KG1 (cell line): Measurements from ENCODE around the gene ICAM3.

Source experiments
- DNase-seq: peaks from one replicate; lab custom pipeline; 2025; lab: John Stamatoyannopoulos, UW

The ICAM3 gene

DNA sequence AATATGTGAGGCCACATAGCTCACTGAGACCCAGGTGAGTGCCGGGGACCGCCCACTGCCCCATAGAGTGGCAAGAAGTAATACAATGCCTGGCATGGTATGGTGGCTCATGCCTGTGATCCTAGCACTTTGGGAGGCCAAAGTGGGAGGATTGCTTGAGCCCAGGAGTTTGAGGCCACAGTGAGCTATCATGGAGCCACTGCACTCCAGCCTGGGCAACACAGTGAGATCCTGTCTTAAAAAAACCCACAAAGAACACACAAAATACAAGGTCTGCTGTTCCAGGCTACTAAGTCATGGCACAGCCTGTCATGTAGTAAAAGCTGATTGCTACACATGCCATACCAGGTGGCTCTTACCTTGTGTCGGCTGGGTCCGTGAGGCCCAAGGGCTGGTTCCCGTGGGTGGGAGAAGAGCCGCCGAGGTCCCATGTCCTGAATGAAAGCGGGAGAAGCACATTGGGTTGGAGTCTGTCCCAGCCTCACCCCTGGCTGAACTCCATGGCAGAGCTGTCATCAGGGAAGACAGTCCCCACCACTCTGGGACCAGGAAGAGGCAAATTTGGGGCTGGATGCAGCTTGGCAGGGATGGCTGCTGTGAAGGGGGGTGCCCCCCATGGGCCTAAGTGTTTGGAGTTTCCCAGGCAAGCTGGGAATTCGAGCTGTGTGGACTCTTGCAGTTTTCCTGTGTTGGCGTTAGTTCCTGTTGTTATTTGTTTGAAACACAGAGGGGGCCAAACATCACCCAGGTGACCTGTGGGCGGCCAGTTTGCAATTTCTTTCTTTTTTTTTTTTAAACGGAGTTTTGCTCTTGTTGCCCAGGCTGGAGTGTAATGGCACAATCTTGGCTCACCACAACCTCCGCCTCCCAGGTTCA lies 20.4 kb downstream of the ICAM3 start:
- DNase-seq: no peak

DNA sequence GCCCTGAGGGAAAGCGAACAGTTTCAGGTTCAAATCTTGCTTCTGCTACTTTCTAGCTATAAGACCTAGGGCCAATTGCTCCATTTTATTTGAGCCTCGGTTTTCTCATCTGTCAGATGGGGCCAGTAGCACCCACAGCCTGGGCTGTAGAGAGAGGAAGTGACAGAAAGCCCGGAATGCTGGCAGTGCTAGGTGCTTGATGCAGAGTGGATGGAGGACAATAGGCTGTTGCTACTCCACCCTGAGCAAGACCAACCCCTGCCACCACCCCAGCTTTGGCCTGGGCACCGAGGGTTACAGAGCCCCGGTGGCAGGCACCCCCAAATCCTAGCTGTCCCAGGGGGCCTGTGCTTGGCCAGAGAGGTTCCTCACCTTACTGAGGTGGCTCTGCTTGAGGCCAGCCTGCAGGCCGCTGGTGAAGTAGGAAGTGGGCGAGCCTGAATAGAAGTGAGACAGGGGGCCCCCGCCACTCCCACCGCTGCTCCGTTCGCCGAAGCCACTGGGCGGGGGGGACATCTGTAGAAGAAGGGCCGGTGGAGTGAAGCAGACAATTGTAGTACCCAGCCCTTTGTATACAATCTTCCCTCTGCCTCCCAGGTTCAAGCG lies 21.5 kb downstream of the ICAM3 start:
- no peak for DNase-seq

DNA sequence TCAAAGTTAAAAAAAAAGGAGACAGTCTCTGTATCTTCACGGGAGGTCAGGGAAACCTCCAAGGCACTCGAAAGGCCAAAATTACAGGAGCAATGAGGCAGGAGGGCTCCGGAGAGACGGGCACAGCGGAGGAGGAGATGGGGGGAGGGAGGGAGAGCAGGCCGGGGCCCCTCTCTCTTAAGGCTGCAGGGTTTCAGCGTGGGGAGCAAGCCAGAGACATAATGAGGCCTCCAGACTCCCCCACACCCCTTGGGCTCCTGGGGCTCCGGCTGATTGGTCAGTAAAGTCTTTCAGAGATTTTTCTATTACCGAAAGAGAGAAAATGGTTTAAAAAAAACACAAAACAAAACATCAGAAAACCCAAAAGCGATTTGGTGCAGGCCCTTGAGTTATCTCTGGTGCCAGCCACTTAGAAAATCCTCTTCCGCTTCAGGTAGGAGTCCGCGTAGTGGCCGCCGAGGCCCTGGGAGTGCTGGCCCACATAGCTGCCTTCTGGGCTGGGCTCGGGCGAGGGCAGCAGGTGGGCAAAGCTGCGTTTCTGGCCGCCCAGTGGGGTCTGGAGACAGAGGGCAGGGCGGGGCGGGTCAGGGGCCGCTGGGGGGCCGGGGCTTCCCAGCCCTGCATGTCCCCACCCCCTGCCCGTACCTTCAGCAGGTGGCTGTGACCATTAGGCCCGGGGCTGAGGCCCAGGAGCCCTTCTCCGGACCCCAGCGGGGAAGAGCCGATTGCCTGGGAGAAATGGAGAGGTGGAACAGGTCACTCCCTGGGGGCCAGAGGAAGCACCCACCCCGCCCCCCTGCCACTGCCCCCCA lies 22.2 kb downstream of the ICAM3 start:
- DNase-seq: no peak

DNA sequence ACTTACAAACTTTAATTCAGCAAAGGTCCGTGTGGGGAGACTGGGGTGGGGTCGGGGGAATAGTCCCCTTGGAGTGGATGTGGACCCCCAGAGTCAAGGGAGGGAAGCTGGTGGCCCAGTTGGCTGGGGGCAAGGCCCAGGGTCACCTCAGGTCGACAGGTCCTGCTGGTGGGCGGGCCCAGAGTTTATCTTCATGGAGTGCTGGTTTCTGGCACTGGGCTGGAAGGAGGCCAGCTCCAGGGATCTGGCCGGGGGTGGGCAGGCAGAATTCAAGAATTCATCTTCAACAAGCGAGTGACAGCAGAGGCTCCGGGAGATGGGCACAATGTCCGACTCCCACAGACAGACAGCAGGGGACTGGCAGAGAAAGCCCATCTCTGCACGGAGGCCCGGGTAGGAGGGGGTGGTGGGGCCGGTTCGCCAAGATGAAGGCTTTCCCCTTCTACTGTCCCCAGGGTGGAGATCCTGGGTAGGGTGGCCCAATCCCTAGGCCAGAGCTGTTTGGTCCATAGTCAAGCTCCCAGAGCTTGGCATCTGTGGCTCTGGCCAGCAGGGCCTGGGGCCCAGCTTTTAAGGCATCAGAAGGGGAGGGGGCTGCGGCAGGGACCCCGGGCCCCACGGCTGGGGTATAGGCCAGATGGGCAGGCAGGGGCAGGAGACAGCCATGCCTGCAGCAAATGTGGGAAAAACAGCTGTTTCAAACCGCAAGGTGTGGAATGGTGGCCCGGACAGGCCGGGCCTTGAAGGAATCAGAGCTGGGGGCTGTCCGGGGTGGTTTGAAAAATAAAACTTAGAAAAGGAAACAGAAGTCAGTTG lies 23.0 kb downstream of the ICAM3 start:
- no peak for DNase-seq

DNA sequence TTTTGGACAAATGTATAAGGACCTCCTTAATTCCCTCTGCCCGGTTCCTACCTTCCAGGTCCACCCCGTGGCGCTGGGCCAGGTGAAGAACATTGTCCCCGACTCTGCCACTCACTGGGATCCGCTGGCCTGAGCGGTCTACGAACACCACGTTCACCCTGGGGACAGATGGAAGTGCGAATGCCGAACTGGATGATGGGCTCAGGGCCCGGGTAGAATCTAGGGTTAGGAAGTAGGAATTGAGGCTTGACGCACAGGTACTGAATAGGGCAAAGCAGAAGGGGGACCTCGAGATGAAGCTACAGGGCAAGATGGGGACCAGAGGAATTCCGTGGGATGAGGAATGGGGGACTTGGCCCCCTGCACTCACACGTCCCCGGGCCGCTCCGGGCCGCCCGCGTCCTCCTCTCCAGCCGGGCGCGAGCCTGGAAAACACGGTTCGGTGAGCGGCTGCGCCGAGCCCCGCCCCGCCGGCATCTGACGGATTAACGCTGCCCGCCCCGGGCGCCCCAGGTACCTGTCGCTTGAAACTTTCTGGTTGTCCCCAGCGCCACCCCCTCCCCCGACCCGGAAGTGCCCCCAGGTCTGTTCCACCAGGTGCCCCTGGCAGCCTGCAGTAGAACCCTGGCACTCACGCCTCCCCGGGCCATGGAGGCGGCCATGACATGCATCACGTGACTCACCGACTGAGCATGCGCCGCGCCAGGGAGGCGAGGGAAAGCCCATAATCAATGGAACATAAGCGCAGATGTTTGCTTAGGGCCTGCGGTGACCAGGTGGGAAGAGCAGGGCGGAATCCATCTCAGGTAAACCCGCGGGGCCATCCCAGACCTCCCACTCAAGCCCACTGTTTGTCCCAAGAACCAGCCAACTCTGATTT lies 23.8 kb downstream of the ICAM3 start, which contains the start of gene FDX2:
Gene FDX2 (minus strand): TSS at position 681 of the 880 bp plus-strand sequence. CDS start 19 bp downstream, at position 662.
- DNase-seq: peak; percentile 58

DNA sequence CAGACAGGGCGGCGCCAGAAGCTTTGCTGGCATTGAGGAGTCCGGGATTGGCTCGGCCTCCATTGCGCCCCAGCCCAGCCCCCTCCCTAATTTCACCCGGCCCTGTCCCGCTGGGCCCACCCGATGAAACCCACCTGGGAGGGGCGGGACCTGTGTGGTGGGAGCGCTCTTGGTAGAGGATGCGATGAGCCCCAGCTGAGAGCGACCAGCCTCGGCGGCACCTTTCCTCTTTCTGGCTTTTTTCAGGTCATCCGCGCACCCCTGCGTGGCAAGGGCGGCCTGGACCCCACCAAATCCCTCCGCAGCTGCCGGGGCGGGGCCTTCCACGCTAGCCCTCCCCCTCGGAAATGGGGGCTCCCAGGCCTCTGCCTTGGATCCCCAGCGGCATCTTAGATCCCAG lies 30.0 kb downstream of the ICAM3 start, which contains the start of gene ZGLP1:
Gene ZGLP1 (minus strand): TSS at position 393 of the 400 bp plus-strand sequence.
- DNase-seq: no peak

DNA sequence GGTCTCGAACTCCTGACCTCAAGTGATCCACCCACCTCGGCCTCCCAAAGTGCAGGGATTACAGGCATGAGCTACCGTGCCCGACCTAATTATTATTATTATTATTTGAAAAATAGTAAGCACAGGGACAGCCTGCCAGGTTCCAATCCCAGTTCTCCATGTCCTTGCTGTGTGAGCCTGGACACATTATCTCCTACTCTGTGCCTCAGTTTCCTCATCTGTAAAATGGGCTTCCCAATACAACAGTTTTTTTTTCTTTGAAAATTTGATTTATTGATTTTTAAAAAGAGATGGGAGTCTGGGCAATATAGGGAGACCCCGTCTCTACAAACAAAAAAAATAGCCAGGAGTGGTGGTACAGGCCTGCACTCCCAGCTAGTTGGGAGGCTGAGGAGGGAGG lies 33.1 kb downstream of the ICAM3 start:
- DNase-seq: no peak

DNA sequence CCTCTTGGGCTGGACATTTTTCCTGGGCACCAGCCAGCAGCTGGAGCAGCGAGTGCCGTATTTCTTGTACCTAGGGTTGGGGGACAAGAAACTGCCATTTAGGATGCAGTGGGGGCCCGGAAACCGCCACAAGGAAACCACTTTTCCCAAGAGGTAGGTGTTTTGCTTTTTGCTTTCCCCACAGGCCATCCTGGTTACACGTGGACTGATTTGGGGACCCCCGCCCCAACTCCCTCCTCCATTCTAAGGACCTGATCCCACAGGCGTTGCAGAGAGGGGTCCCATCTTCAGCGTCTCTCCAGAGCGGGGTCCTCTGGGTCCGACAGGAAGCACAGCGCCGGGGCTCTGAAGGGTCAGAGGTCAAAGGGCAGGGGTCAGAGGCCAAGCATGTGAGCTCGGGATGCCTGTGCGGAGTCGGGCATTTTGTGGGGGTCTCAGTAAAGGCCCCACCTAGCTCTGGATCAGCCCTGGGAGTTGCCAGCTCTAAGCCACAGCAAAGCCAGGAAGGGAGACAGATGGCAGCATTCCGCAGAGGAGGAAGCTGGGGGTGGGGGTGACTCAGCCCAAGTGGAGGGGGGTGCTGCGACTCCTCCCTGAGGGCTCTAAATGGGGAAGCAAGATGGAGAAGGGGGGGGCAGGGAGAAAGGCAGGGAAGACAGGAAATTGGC lies 34.2 kb downstream of the ICAM3 start:
- DNase-seq: no peak

DNA sequence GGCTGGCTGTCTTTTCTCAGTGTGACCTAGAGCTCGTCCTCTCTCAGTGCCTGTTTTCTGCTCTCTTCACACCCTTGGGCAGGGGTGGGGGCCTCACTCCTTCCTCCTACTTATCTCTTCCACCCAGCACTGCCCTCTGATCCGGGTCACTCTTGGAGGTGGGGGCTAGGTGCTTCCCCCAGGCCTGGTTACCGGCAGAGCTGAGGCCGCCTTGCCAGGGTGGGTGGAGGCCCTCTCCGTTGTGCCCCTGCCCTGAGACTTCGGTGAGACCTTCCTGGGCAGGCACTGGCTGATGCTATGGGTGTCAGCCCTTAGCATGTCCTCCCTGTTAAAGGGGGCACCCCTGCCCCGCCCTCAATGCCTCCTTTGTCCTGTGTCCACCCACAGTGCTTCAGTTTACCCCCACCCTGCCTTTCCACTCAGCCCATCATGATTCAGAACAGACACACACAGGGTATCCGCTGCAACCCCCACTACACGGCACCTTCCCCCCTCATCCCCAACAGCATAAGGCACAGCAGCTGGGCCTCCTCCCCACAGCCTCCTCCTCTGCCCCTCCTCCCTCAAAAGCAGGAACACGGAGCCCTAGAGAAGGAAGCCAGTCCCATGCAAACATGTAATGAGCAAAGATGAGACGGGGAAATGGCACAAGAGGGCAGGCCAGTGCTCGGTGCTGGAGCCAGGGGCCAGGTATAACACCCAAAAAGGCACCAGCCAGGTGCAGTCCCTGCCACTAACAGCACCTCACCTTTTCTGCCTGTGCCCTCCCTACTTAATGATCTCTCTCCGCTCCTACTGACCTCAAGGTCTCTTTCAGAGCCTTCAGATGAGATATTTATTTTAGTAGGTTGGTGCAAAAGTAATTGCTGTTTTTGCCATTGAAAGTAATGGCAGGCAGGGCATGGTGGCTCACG lies 39.6 kb downstream of the ICAM3 start:
- no peak for DNase-seq

DNA sequence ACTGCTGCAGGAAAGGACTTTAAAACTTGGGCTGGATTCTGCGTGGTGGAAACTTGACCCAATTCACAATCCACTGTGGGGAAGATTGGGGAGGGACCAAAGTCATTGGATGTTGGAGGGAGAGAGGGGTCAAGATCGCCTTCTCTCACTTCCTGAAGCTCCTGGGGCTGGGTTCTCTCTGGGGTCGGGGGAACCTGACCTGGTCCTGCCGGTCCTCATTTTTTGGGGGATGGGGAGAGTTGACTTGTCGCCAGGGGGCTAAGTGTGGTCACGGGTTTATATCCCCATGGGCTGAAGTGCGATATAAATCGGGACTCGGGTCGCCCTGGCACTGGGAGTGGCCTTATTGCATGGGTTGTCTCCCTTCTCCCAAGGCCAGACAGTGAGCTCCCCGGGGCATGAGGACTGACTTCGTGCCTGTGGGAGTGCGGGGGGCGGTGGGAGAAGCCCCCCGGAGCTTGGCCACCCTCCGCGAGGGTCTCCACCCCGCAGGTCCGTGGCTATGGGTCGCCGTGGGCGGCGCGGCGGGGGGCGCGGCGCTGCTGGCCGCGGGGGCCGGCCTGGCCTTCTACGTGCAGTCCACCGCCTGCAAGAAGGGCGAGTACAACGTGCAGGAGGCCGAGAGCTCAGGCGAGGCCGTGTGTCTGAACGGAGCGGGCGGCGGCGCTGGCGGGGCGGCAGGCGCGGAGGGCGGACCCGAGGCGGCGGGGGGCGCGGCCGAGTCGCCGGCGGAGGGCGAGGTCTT lies 43.4 kb downstream of the ICAM3 start:
- no peak for DNase-seq

DNA sequence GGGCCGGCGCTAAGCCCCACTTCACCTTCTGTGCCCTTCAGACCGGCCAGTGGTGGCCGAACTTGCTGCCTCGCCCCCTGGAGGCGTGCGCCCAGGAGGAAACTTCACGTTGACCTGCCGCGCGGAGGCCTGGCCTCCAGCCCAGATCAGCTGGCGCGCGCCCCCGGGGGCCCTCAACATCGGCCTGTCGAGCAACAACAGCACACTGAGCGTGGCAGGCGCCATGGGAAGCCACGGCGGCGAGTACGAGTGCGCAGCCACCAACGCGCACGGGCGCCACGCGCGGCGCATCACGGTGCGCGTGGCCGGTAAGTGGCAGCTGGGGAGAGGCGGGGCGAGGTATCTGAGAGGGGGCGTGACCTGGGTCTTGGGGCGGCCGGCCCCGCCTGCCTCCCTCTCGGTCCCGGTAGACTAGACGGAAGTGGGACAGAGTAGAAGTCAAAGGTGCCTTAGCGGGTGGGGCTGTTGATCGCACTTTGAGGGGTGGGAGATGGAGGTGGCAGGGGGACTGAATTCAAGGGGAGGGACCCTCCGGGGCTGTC lies 44.0 kb downstream of the ICAM3 start:
- no peak for DNase-seq

DNA sequence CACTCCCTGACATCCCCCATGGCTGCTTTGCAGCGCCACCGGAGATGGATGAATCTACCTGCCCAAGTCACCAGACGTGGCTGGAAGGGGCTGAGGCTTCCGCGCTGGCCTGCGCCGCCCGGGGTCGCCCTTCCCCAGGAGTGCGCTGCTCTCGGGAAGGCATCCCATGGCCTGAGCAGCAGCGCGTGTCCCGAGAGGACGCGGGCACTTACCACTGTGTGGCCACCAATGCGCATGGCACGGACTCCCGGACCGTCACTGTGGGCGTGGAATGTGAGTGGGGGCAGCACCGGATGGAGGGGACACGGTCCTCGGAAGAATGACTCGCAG lies 45.1 kb downstream of the ICAM3 start:
- DNase-seq: no peak

DNA sequence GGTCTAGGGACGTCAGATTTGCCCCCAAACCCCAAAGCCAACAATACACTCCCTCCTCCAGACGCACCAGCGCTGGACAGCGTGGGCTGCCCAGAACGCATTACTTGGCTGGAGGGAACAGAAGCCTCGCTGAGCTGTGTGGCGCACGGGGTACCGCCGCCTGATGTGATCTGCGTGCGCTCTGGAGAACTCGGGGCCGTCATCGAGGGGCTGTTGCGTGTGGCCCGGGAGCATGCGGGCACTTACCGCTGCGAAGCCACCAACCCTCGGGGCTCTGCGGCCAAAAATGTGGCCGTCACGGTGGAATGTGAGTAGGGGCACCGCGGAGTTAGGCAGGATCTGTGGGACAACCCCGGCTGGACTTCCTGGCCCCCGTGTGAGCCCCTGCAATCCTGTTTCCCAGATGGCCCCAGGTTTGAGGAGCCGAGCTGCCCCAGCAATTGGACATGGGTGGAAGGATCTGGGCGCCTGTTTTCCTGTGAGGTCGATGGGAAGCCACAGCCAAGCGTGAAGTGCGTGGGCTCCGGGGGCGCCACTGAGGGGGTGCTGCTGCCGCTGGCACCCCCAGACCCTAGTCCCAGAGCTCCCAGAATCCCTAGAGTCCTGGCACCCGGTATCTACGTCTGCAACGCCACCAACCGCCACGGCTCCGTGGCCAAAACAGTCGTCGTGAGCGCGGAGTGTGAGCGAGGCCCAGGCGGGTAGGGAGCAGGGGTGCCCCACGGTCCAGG lies 45.6 kb downstream of the ICAM3 start:
- DNase-seq: no peak

DNA sequence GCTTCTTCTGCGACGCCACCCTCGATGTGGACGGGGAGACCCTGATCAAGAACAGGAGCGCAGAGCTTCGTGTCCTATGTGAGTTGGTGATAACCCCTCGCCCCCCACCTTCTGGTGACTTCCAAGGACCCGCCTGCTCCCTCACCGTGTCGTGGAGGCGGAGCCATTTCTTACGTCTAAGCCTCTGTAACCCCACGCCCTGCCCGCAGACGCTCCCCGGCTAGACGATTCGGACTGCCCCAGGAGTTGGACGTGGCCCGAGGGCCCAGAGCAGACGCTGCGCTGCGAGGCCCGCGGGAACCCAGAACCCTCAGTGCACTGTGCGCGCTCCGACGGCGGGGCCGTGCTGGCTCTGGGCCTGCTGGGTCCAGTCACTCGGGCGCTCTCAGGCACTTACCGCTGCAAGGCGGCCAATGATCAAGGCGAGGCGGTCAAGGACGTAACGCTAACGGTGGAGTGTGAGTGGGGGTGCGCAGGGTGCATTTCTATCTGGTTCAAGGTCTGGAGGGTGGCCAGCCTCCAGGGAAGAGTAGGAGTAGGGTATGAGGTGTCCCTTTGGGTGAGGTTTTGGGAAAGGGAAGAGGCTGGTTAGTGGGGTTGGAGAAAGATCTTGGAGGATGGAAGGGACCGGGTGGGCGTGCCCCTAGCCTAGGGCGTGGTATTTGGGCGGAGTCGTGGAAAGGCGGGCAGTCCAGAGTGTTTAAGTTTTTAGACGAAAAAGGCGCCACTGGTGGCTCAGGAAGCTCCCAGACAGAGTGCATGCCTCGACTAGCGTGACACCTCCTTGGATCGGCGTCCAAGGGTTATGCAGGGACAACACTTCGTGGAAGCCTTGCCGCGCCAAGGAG lies 46.4 kb downstream of the ICAM3 start:
- no peak for DNase-seq

DNA sequence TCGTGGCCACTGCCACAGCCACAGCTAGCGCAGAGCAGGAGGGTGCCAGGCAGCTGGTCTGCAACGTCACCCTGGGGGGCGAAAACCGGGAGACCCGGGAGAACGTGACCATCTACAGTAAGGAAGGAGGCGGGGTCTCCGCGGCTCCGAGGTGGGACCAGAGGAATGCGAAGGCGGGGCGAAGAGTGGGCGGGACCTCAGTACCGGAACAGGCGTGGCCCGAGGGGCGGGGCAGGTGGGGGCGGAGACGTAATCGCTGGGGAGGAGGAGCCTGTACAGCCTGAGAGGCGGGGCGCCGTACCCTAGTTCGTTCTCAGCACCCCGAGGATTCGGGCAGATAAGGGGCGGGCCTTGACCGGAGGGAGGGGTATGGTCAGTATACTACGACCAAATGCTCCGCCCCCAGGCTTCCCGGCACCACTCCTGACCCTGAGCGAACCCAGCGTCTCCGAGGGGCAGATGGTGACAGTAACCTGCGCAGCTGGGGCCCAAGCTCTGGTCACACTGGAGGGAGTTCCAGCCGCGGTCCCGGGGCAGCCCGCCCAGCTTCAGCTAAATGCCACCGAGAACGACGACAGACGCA lies 47.1 kb downstream of the ICAM3 start:
- no peak for DNase-seq

DNA sequence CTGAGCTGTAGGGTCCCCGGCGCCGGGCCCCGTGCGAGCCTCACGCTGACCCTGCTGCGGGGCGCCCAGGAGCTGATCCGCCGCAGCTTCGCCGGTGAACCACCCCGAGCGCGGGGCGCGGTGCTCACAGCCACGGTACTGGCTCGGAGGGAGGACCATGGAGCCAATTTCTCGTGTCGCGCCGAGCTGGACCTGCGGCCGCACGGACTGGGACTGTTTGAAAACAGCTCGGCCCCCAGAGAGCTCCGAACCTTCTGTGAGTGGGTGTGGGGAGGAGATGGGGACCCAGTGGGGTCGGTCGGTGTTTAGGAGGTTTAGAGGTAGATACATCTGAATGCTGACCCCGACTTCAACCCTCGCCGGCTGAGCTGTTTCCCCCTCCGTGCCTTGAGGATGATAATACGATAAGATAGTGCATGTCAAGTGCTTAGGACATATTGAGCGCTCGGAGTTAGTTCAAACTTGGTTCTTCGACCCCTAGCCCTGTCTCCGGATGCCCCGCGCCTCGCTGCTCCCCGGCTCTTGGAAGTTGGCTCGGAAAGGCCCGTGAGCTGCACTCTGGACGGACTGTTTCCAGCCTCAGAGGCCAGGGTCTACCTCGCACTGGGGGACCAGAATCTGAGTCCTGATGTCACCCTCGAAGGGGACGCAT lies 47.7 kb downstream of the ICAM3 start:
- DNase-seq: no peak
